Activated T-cell treated with anti-CD3 and anti-CD28 coated beads, Interleukin-2, amount 50 U/mL, for 72 hours (primary cell): Measurements from ENCODE around the gene SLC34A3. TPM values are rescaled to one million over a fixed set of nuclear protein-coding genes. Genes with fewer than 3 reads are reported as not detected.
"Not testable (repeated sequence)": the region's sequence is repeated elsewhere in the genome, so short reads cannot be mapped to it uniquely, and the experiment has no call there.

Experiments
- ATAC-seq, 2 donors: fragments of 150-1000 bp; cut with Tn5 transposase; replicated peaks in 1 of 2; 2 replicates each; pipeline ENCODE4 v1.10.0; 2021; ENCODE audit warnings: moderate library complexity in 2 of 2, mild to moderate bottlenecking in 1 of 2
- DNase-seq, 2 donors: peaks; one replicate each; pipeline ENCODE4 v3.0.0; 2021 to 2022; ENCODE audit warnings: mixed read lengths in 1 of 2
- H3K27ac Mint-ChIP-seq: one replicate; pipeline ENCODE4 v1.8.0; 2022; ENCODE audit warnings: mild to moderate bottlenecking, moderate library complexity, mixed read lengths
- H3K27me3 Mint-ChIP-seq: one replicate; pipeline ENCODE4 v1.8.0; 2022; ENCODE audit warnings: low read depth, mixed read lengths
- H3K36me3 Mint-ChIP-seq, 2 donors: one replicate each; pipeline ENCODE4 v1.8.0; 2022; ENCODE audit warnings: mixed read lengths in 2 of 2, mild to moderate bottlenecking in 1 of 2; ENCODE audit not compliant: insufficient read depth in 2 of 2
- H3K4me1 Mint-ChIP-seq: one replicate; pipeline ENCODE4 v1.8.0; 2022; ENCODE audit warnings: low read depth, mixed read lengths
- H3K4me3 Mint-ChIP-seq, 2 donors: one replicate each; pipeline ENCODE4 v1.8.0; 2022; ENCODE audit warnings: mild to moderate bottlenecking in 2 of 2, mixed read lengths in 2 of 2, moderate library complexity in 2 of 2
- H3K9me3 Mint-ChIP-seq, 2 donors: one replicate each; pipeline ENCODE4 v1.8.0; 2022; ENCODE audit warnings: mixed read lengths in 2 of 2
- total RNA-seq, 2 donors: library from RNA; stranded (reverse); gene quantifications; one replicate each; pipeline ENCODE4 v1.2.3, GENCODE V29; 2022

The SLC34A3 gene
- total RNA-seq, 2 donors from 2014 or later: 0.12 to 0.14 TPM

- DNase-seq: no peak
- Mint-ChIP-seq H3K36me3 (no peaks in the 10 kb centered on the region), H3K4me1 (peaks cover 4% of the 10 kb centered on the region), H3K4me3 (no peak overlapping the region), H3K9me3 (no peaks in the 10 kb centered on the region), H3K27me3 (peaks cover 4% of the 10 kb centered on the region), H3K27ac (no peak overlapping the region)
- ATAC-seq: no peak
These were observed 1.8 kb downstream of the SLC34A3 start for GRCh38 chr9:137232510-137232909.

DNA sequence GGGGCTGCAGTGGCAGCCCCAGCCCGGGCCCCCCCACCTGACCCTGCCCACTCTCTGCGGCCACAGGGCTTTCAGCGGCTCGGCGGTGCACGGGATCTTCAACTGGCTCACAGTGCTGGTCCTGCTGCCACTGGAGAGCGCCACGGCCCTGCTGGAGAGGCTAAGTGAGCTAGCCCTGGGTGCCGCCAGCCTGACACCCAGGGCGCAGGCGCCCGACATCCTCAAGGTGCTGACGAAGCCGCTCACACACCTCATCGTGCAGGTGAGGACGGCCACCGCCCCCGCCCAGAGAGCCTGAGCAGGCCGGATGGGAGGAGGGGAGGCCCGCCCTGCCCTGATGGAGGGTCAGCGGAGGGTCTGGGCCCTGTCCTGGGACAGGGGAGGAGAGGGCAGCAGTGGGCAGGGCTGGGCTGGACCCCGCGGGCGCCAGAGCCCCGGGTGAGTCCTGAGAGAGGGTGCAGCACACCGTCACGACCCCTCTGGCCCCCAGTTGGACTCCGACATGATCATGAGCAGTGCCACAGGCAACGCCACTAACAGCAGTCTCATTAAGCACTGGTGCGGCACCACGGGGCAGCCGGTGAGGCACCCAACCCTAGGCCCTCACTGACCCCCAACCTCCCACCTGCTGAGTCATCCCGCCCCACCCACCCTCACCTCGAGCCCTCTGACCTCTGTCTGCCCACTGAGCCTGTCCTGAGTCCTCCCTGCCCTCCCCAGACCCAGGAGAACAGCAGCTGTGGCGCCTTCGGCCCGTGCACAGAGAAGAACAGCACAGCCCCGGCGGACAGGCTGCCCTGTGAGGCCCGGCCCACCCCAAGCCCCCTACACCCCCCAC lies 2.7 kb downstream of the SLC34A3 start:
- Mint-ChIP-seq H3K36me3 (no peaks in the 10 kb centered on the region), H3K4me1 (no peaks in the 10 kb centered on the region), H3K9me3 (no peaks in the 10 kb centered on the region), H3K27ac (no peak overlapping the region), H3K4me3 (no peak overlapping the region), H3K27me3 (no peaks in the 10 kb centered on the region)
- no peak for ATAC-seq
- DNase-seq: no peak

DNA sequence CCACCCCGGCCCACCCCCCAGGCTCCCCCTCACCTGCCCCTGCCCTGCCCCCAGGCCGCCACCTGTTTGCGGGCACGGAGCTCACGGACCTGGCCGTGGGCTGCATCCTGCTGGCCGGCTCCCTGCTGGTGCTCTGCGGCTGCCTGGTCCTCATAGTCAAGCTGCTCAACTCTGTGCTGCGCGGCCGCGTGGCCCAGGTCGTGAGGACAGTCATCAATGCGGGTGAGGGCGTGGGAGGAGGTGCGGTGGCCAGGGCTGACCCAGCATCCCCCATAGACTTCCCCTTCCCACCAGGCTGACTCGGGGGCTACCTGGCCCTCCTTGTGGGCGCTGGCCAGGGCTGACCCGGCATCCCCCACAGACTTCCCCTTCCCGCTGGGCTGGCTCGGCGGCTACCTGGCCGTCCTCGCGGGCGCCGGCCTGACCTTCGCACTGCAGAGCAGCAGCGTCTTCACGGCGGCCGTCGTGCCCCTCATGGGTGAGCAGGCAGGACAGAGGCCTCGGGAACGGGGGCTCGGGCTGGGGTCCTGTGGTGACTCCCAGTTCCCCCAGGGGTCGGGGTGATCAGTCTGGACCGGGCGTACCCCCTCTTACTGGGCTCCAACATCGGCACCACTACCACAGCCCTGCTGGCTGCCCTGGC lies 3.5 kb downstream of the SLC34A3 start:
- H3K4me3 Mint-ChIP-seq: no peak overlapping the region
- no peaks in the 10 kb centered on the region for H3K9me3 Mint-ChIP-seq
- ATAC-seq (no peak), DNase-seq (no peak)
- no peaks in the 10 kb centered on the region for H3K27me3 Mint-ChIP-seq
- H3K36me3 Mint-ChIP-seq: no peaks in the 10 kb centered on the region
- peaks cover 6% of the 10 kb centered on the region for H3K4me1 Mint-ChIP-seq
- no peak overlapping the region for H3K27ac Mint-ChIP-seq

DNA sequence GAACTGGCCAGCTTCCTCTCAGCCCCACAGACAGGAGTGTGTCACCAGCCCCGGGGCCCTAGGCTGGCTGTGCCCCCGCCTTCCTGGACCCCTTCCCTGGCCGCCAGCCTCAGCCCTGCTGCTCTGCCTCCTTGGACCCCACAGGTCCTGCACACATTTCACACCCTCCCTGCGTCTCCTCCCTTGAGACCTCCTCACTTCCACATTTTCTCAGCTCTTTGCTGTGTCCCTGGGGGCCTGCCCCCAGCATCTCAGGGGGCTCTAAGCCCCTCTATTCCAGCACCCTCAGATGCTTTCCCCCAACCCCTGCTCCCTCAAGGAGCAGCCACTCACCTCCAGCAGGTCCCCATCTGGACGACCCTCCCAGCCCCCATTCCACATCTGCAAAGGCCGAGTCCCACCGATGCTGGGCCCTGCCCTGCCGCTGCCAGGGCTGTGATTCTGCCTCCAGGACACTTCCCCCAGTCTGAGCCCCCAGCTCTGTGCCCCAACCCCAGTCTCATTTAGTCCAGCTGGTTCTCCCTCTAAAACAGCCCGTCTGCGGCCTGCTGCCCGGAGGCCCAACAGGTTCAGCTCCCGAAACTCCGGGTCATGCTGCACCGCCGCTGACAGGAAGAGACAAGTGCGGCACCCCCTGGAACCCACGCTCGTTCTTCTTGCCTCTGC lies 4.2 kb downstream of the SLC34A3 start:
- peaks cover 7% of the 10 kb centered on the region for H3K4me1 Mint-ChIP-seq
- no peaks in the 10 kb centered on the region for H3K27me3 Mint-ChIP-seq
- no peaks in the 10 kb centered on the region for H3K36me3 Mint-ChIP-seq
- ATAC-seq (no peak), DNase-seq (no peak)
- no peaks in the 10 kb centered on the region for H3K9me3 Mint-ChIP-seq
- H3K4me3 Mint-ChIP-seq: no peak overlapping the region
- no peak overlapping the region for H3K27ac Mint-ChIP-seq

DNA sequence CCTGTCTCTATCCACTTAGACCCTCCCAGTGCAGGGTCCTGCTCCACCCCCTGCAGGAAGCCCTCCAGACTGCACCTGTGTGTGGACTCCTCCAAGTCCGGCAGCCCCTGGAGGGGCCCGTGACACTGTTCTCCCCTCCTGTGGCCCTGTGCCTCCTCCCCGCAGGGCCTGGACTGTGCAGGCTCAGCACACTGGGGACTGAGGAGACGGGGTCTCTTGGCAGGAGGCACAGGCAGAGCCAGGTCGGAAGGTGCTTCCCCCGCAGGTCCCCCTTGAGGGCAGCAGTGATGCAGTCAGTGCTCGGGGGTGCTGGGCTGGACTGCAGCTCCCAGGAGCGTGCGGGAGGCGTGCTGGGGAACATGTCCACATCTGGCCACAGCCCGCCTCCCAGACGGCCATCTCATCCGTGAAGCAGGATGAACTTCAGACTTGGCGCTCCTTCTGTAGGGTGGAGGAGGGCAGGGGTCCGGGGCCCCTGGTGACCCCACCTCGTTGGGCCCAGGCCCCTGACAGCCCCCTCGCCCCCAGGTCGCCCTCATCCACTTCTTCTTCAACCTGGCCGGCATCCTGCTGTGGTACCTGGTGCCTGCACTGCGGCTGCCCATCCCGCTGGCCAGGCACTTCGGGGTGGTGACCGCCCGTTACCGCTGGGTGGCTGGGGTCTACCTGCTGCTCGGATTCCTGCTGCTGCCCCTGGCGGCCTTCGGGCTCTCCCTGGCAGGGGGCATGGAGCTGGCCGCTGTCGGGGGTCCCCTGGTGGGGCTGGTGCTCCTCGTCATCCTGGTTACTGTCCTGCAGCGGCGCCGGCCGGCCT lies 4.9 kb downstream of the SLC34A3 start:
- DNase-seq: no peak
- Mint-ChIP-seq H3K4me3 (no peak overlapping the region), H3K27ac (no peak overlapping the region), H3K4me1 (peaks cover 7% of the 10 kb centered on the region), H3K36me3 (no peaks in the 10 kb centered on the region), H3K27me3 (no peaks in the 10 kb centered on the region), H3K9me3 (no peaks in the 10 kb centered on the region)
- ATAC-seq: no peak

GRCh38 chr9:137236238-137236935 lies 5.7 kb downstream of the SLC34A3 start:
- Mint-ChIP-seq H3K4me3 (peak overlapping the region; percentile 43 to 52), H3K27ac (no peak overlapping the region), H3K36me3 (peaks cover 0 to 4% of the 10 kb centered on the region in 2 donors), H3K9me3 (no peaks in the 10 kb centered on the region), H3K4me1 (peaks cover 7% of the 10 kb centered on the region), H3K27me3 (no peaks in the 10 kb centered on the region)
- peak; percentile 93 to 94 for DNase-seq
- peak; percentile 26 to 35 for ATAC-seq

GRCh38 chr9:137236936-137237421 lies 6.3 kb downstream of the SLC34A3 start:
- H3K4me1 Mint-ChIP-seq: peaks cover 7% of the 10 kb centered on the region
- H3K36me3 Mint-ChIP-seq: peaks cover 0 to 4% of the 10 kb centered on the region in 2 donors
- DNase-seq (no peak), ATAC-seq (no peak)
- H3K4me3 Mint-ChIP-seq: peak overlapping the region; percentile 43 to 52
- no peak overlapping the region for H3K27ac Mint-ChIP-seq
- H3K9me3 Mint-ChIP-seq: no peaks in the 10 kb centered on the region
- no peaks in the 10 kb centered on the region for H3K27me3 Mint-ChIP-seq

GRCh38 chr9:137237759-137238726 lies 7.3 kb downstream of the SLC34A3 start:
- DNase-seq: no peak

DNA sequence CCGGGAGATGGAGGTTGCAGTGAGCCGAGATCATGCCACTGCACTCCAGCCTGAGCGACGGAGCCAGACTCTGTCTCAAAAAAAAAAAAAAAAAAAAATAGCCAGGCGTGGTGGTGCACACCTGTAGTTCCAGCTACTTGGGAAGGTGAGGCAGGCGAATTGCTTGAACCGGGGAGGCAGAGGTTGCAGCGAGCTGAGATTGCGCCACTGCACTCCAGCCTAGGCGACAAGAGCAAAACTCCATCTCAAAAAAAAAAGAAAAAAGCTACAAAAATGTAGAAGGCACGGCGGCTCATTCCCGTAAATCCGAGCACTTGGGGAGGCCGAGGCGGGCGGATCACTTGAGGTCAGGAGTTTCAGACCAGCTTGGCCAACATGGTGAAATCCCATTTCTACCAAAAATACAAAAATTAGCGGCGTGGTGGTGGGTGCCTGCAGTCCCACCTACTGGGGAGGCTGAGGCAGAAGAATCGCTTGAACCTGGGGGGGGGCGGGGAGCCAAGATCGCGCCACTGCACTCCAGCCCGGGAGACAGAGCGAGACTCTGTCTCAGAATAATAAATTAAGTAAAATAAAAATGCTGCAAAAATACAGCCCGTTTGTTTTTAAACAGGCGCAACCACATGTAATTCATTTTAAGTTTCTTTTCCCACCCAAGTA lies 9.0 kb downstream of the SLC34A3 start:
- H3K27ac Mint-ChIP-seq: peak overlapping the region; percentile 73
- H3K4me1 Mint-ChIP-seq: peaks cover 32% of the 10 kb centered on the region
- not testable (repeated sequence) for ATAC-seq, H3K9me3 Mint-ChIP-seq, H3K27me3 Mint-ChIP-seq, DNase-seq
- H3K4me3 Mint-ChIP-seq: peak overlapping the region; percentile 78 to 91
- peaks cover 9 to 11% of the 10 kb centered on the region in 2 donors for H3K36me3 Mint-ChIP-seq

More at GRCh38 chr9:137237759-137238726, 7.3 kb downstream of the SLC34A3 start:
- Mint-ChIP-seq H3K27me3 (no peaks in the 10 kb centered on the region), H3K27ac (no peak overlapping the region), H3K9me3 (no peaks in the 10 kb centered on the region), H3K4me3 (peak overlapping the region; percentile 18 to 91), H3K4me1 (peaks cover 18% of the 10 kb centered on the region), H3K36me3 (peaks cover 8 to 9% of the 10 kb centered on the region in 2 donors)
- ATAC-seq: no peak

DNA sequence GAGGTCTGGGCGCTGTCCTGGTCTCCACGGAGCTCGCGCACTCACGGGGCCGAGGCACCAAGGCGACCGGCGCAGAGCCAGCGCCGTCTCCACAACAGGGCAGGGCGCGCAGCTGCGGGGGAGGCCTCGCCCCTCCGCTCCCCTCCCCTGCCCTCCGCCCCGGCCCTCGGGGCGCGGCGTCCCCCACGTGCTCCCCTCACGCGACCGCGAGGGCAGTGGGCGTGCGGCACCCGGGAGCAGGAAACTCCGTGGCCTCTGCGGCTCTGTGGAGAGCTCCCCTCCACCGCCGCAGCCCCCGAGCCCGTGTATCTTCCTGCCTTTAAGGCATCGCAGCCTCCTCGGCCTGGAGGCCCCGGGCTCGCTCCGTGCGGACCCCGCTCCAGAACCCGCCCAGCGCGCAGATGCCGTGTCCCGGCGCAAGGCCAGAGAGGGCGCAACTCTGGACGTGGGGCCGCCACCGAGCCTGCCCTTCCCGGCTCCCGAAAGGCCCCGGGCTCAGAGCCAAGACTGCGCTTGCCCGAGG lies 9.7 kb downstream of the SLC34A3 start:
- H3K27ac Mint-ChIP-seq: no peak overlapping the region
- peaks cover 32% of the 10 kb centered on the region for H3K4me1 Mint-ChIP-seq

More for the DNA sequence above, 9.7 kb downstream of the SLC34A3 start:
- no peaks in the 10 kb centered on the region for H3K9me3 Mint-ChIP-seq
- peak; percentile 31 to 36 for ATAC-seq
- peak overlapping the region; percentile 78 to 91 for H3K4me3 Mint-ChIP-seq
- peak; percentile 74 to 79 for DNase-seq
- H3K27me3 Mint-ChIP-seq: no peaks in the 10 kb centered on the region
- H3K36me3 Mint-ChIP-seq: peaks cover 9 to 11% of the 10 kb centered on the region in 2 donors
